ENCODE results near the gene NOTCH1.

The NOTCH1 gene

DNA sequence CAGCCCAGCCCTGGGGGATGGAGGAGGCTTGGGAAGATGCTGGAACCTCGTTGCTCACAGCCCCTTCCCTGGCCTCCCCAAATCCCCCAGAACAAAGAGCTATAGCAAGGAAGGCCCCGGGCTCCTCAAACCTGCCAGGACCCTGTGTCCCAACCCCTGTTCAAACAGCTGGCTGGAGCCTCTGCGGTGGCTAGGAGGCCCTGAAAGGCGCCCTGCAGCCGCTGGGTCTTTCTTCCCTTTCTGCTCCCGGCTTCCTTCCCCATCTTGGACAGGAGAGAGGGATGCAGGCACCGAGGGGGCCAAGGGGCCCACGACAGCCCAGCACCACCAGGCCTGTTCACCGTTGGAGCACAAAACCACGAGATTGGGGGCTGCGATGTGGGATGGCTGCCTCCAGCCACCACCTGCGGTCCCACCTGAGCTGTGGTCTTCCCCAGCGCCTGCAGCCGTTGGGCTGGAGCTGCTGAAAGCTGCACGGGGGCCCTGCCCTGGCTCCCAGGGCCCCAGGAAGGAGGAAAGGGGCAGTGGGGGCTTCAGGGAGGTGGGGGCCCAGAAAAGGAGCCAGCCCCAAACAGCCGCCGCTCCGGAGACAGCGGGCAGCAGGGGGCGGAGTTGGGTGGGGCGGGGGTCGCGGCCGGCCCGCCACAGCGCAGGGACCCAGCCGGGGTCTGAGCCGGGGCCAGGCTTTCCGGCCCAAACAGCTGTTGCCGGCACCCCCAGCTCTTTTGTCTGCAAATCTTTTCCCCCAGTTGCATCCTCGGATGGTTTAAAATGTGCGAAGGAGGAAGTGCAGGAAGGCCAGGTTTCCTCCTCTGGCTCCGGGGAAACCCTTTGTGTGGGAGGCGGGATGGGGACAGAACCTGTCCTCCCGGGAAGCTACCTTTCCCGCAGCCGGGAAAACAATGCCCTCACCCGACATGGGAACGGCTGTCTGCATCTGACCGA is 16.1 kb downstream of the NOTCH1 start:
- peaks cover 44% of the 10 kb centered on the region for H3K4me1 Mint-ChIP-seq
- TF ChIP-seq, protein P1, sequence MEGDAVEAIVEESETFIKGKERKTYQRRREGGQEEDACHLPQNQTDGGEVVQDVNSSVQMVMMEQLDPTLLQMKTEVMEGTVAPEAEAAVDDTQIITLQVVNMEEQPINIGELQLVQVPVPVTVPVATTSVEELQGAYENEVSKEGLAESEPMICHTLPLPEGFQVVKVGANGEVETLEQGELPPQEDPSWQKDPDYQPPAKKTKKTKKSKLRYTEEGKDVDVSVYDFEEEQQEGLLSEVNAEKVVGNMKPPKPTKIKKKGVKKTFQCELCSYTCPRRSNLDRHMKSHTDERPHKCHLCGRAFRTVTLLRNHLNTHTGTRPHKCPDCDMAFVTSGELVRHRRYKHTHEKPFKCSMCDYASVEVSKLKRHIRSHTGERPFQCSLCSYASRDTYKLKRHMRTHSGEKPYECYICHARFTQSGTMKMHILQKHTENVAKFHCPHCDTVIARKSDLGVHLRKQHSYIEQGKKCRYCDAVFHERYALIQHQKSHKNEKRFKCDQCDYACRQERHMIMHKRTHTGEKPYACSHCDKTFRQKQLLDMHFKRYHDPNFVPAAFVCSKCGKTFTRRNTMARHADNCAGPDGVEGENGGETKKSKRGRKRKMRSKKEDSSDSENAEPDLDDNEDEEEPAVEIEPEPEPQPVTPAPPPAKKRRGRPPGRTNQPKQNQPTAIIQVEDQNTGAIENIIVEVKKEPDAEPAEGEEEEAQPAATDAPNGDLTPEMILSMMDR (IDR thresholded peaks at IDR 0.05; ENCODE audit: unreplicated experiment in 3 of 3): no peak
- H3K27me3 Mint-ChIP-seq (ENCODE audit: low read depth): no peaks in the 10 kb centered on the region
- peak overlapping the region in 2 of 3 experiments; percentile 15 to 17 for H3K4me3 Mint-ChIP-seq
- no peaks in the 10 kb centered on the region for H3K36me3 Mint-ChIP-seq (ENCODE audit: low read depth)
- peak overlapping the region in 2 of 3 experiments; percentile 50 to 66 for H3K27ac Mint-ChIP-seq
- no peaks in the 10 kb centered on the region for H3K9me3 Mint-ChIP-seq

- no peaks in the 10 kb centered on the region for H3K36me3 Mint-ChIP-seq (ENCODE audit: low read depth)
- no peak overlapping the region for H3K4me3 Mint-ChIP-seq
- H3K4me1 Mint-ChIP-seq: peaks cover 38% of the 10 kb centered on the region
- H3K27me3 Mint-ChIP-seq (ENCODE audit: low read depth): no peaks in the 10 kb centered on the region
- no peak overlapping the region for H3K27ac Mint-ChIP-seq
- H3K9me3 Mint-ChIP-seq: no peaks in the 10 kb centered on the region
- TF ChIP-seq, protein P1 (IDR thresholded peaks at IDR 0.05; ENCODE audit: unreplicated experiment in 3 of 3): no peak
Measured at GRCh38 chr9:136528716-136529341, 17.0 kb downstream of the NOTCH1 start.

DNA sequence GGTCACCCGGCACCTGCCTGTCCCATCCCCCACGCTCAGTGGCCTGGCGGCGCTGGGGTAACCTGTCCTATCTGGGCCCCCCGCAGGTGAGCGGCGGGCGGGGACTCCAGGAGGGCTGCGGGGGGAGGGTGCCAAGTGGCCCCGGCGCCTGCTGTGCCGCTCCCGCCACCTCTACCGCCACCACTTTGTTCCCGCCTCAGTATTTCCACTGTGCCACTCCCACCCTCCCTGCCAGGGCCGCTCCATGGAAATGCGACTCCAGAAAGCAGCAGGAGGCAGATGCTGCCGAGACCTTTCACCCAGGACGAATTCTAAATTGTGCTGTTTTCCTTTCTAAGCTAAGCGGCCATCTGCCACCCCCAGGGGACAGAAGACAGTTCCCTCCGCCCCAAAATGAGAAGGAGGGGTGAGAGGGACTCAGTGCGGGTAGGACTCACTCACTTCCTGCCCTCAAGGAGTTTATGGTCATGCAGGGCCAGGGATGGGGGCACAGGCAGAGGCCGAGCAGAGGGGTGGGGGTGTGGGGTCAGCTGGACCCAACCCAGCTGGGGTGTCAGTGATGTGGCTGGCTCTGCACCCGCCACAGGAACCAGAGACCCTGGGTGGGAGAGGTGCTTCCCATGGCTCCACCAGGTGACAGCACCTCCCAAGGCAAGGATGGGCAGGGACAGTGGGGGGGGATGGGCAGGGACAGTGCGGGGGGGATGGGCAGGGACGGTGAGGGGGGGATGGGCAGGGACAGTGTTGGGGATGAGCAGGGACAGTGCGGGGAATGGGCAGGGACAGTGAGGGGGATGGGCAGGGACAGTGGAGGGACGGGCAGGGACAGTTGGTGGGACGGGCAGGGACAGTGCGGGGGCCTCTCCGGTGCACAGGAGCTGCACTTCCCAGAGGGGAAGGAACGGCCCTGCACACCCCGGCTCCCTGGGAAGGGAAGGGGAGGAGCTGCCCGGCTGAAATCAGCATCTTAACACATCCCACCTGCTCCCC is 17.8 kb downstream of the NOTCH1 start:
- TF ChIP-seq, protein P1 (IDR thresholded peaks at IDR 0.05; ENCODE audit: unreplicated experiment in 3 of 3): no peak
- peak overlapping the region; percentile 42 to 66 (median 61) for H3K4me3 Mint-ChIP-seq

GRCh38 chr9:136527131-136527530 is 18.7 kb downstream of the NOTCH1 start:
- H3K27ac Mint-ChIP-seq: peak overlapping the region in 1 of 3 experiments; percentile 86
- TF ChIP-seq, protein P1 (IDR thresholded peaks at IDR 0.05; ENCODE audit: unreplicated experiment in 3 of 3): no peak
- peaks cover 32% of the 10 kb centered on the region for H3K4me1 Mint-ChIP-seq
- H3K36me3 Mint-ChIP-seq (ENCODE audit: low read depth): no peaks in the 10 kb centered on the region
- no peaks in the 10 kb centered on the region for H3K9me3 Mint-ChIP-seq
- H3K4me3 Mint-ChIP-seq: peak overlapping the region in 1 of 3 experiments; percentile 29
- no peaks in the 10 kb centered on the region for H3K27me3 Mint-ChIP-seq (ENCODE audit: low read depth)

More for the DNA sequence above, 17.8 kb downstream of the NOTCH1 start:
- Mint-ChIP-seq H3K9me3 (no peaks in the 10 kb centered on the region), H3K27ac (peak overlapping the region; percentile 55 to 92 (median 89)), H3K4me1 (peaks cover 37% of the 10 kb centered on the region), H3K27me3 (ENCODE audit: low read depth) (no peaks in the 10 kb centered on the region), H3K36me3 (ENCODE audit: low read depth) (no peaks in the 10 kb centered on the region)

DNA sequence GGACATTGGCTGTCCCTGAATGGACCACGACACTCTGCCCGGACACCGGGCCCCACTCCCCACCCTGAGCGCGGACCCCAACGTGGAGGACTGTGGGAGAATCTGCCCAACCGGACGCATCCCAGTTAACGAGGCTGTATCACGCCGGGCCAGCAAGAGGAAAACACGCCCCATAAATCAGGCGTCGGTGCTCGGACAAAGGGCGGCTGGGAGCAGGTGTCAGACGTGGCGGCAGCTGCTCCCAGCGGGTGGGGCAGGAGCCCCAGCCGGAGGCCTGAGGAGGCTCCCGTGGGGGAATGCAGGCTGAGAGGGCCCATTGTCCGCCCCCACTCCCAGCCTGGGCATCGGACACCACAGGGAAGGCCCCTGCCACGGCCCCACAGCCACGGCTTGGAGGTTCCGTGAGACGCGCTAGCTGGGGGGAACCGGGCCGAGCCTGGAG is 19.2 kb downstream of the NOTCH1 start:
- Mint-ChIP-seq H3K9me3 (no peaks in the 10 kb centered on the region), H3K27ac (peak overlapping the region; percentile 33 to 86 (median 69)), H3K36me3 (ENCODE audit: low read depth) (no peaks in the 10 kb centered on the region), H3K4me1 (peaks cover 30% of the 10 kb centered on the region), H3K4me3 (peak overlapping the region in 1 of 3 experiments; percentile 35), H3K27me3 (ENCODE audit: low read depth) (no peaks in the 10 kb centered on the region)
- TF ChIP-seq, protein P1 (IDR thresholded peaks at IDR 0.05; ENCODE audit: unreplicated experiment in 3 of 3): no peak

Measured in nephron (organoid).